K562 (cell line): ENCODE data around the gene ZNF302. TPM values are rescaled to one million over a fixed set of nuclear protein-coding genes. Genes with fewer than 3 reads are reported as not detected.

Source experiments
- ATAC-seq: fragments of 200-7000 bp; cut with Tn5 transposase; 3 replicates; pipeline ENCODE4 v1.9.1; 2020; ENCODE audit warnings: moderate library complexity
- BruUV-seq: library from RNA; stranded (reverse); fragments of 400-500 nt; replicated peaks from 2 replicates; lab custom pipeline; 2021; lab: Mats Ljungman, UMichigan
- CTCF ChIA-PET: fragments of 300-600 bp; formaldehyde crosslinking; extraction: SDS; loops from one replicate; lab custom pipeline; 2021; ENCODE audit warnings: low intra/inter-chr PET ratio; lab: Yijun Ruan, JAX
- POLR2A ChIA-PET: fragments of 300-600, 350-650 bp; sonication (Branson Sonifier 250); formaldehyde crosslinking; extraction: SDS; loops from one replicate; lab custom pipeline; 2021; ENCODE audit warnings: antibody characterized with exemption, inconsistent platforms; lab: Yijun Ruan, JAX
- DNase-seq, 4 experiments: peaks; one replicate each; pipeline versions ENCODE4 v3.0.0 to v3.0.0-alpha.2; 2011 to 2018; ENCODE audit warnings: low spot score in 3 of 4, mixed read lengths in 3 of 4; ENCODE audit errors: extremely low read depth in 1 of 4
- FAIRE-seq: peaks from 2 replicates; lab custom pipeline; 2011; peaks lifted over from hg19 to GRCh38; lab: Jason Lieb, UNC
- H2AFZ ChIP-seq: 2 replicates; pipeline ENCODE4 v1.6.0; 2011; ENCODE audit warnings: low read depth, low read length, control low read depth, inconsistent platforms
- H3K27ac ChIP-seq: fragments of 200-600 bp; 3 replicates; pipeline ENCODE4 v1.8.0; 2011; ENCODE audit warnings: low read depth, mild to moderate bottlenecking, control low read depth, inconsistent platforms, low read length, moderate library complexity, mixed read lengths; ENCODE audit errors: extremely low read depth
- H3K27me3 ChIP-seq, 2 experiments: fragments of 300-600 bp in 1 of 2; 2 replicates in 1 of 2; 3 replicates in 1 of 2; pipeline versions ENCODE4 v1.6.0 to v1.8.0; 2011; ENCODE audit warnings: inconsistent platforms in 2 of 2, low read length in 2 of 2, mild to moderate bottlenecking in 1 of 2, mixed read lengths in 1 of 2, moderate library complexity in 1 of 2; ENCODE audit not compliant: control insufficient read depth in 2 of 2, insufficient read depth in 2 of 2
- H3K36me3 ChIP-seq: fragments of 300-600 bp; 3 replicates; pipeline ENCODE4 v1.8.0; 2011; ENCODE audit warnings: mild to moderate bottlenecking, low read length, inconsistent platforms; ENCODE audit not compliant: control insufficient read depth, insufficient read depth
- H3K4me1 ChIP-seq, 2 experiments: fragments of 200-600 bp in 1 of 2; replicated peaks in 1 of 2; 2 replicates in 1 of 2; 3 replicates in 1 of 2; pipeline versions ENCODE4 v1.5.1 to v1.8.0; 2011; ENCODE audit warnings: inconsistent platforms in 2 of 2, low read length in 2 of 2, mild to moderate bottlenecking in 1 of 2, mixed read lengths in 1 of 2, moderate library complexity in 1 of 2; ENCODE audit not compliant: control insufficient read depth in 2 of 2, insufficient read depth in 2 of 2
- H3K4me2 ChIP-seq: 2 replicates; pipeline ENCODE4 v1.6.1; 2011; ENCODE audit warnings: low read length, control low read depth, inconsistent platforms, mixed read lengths; ENCODE audit not compliant: insufficient read depth
- H3K4me3 ChIP-seq: fragments of 200-600 bp; sonication (generic), shearing (Covaris generic); 2 replicates; pipeline ENCODE4 v1.5.1; 2016; ENCODE audit warnings: control low read depth, inconsistent platforms
- H3K79me2 ChIP-seq: fragments of 200-600 bp; 3 replicates; pipeline ENCODE4 v1.8.0; 2011; ENCODE audit warnings: low read length, inconsistent platforms; ENCODE audit not compliant: control insufficient read depth, insufficient read depth
- H3K9ac ChIP-seq, 2 experiments: 2 replicates each; pipeline versions ENCODE4 v1.6.0 to v1.6.1; 2011; ENCODE audit warnings: low read depth in 2 of 2, low read length in 2 of 2, control low read depth in 1 of 2, inconsistent platforms in 1 of 2, mild to moderate bottlenecking in 1 of 2, mixed read lengths in 1 of 2; ENCODE audit not compliant: insufficient read depth in 1 of 2
- H3K9me1 ChIP-seq: one replicate; pipeline ENCODE4 v1.6.0; 2011; ENCODE audit warnings: inconsistent platforms, mild to moderate bottlenecking, low read length, moderate library complexity; ENCODE audit not compliant: control insufficient read depth, insufficient read depth
- H3K9me3 ChIP-seq: replicated peaks from 2 replicates; pipeline ENCODE4 v1.5.1; 2011; ENCODE audit warnings: low read depth, low read length, inconsistent platforms; ENCODE audit not compliant: control insufficient read depth, insufficient read depth
- H4K20me1 ChIP-seq: replicated peaks from 2 replicates; pipeline ENCODE4 v1.6.1; 2011; ENCODE audit warnings: low read length, inconsistent platforms, mixed read lengths; ENCODE audit not compliant: control insufficient read depth, insufficient read depth
- BDP1 ChIP-seq: IDR thresholded peaks from 3 replicates; pipeline ENCODE4 v1.6.1; 2011; ENCODE audit not compliant: insufficient read length, insufficient read depth
- FOXA3 ChIP-seq, 2 experiments: fragments of 450-650 bp in 1 of 2; sonication (generic) in 1 of 2; formaldehyde crosslinking; IDR thresholded peaks in 1 of 2; conservative IDR thresholded peaks in 1 of 2; 2 replicates each; pipeline versions ENCODE4 v1.4.0 to v1.8.0; 2020 to 2022; ENCODE audit warnings: mild to moderate bottlenecking in 2 of 2, missing genetic modification reagents in 1 of 2
- PTRF ChIP-seq: fragments of 450-650 bp; IDR thresholded peaks from 2 replicates; pipeline ENCODE4 v1.6.1; 2016; ENCODE audit warnings: mild to moderate bottlenecking, missing genetic modification characterization, missing compliant biosample characterization
- WGBS: fragments of 100-300 bp; shearing (Covaris generic); methylation state at CpG from one replicate; pipeline ENCODE4 v1.1.6; 2016; ENCODE audit warnings: low coverage, mixed read lengths; ENCODE audit not compliant: insufficient coverage; ENCODE audit errors: missing lambda C conversion rate; 5-methylcytosine and 5-hydroxymethylcytosine counted together
- in situ Hi-C: fragments of 300-500 bp; cut with MboI; formaldehyde crosslinking; loops from 4 replicates; pipeline ENCODE4 v1.15.0; 2018; ENCODE audit warnings: inconsistent platforms, mixed read lengths
- intact Hi-C: fragments of 100-400 bp; cut with micrococcal nuclease; formaldehyde crosslinking; loops from 2 replicates; pipeline ENCODE4 v1.14.2; 2022
- polyA plus RNA-seq, 8 experiments: library from polyadenylated mRNA; depleted of rRNA in 4 of 8; stranded (reverse) in 5 of 8; unstranded in 3 of 8; fragments of >200 nt; fragmentation: Nextera tagmentation in 2 of 8; fragmentation: Illumina TruSeq in 1 of 8; extraction: Ambion mirVana in 2 of 8; extraction: Trizol in 1 of 8; gene quantifications; 2 replicates each; pipeline versions ENCODE4 v1.2.1 to v1.2.3, GENCODE V29; 2011 to 2014; ENCODE audit warnings: inconsistent platforms in 1 of 8, missing spikeins in 1 of 8
- total RNA-seq, 7 experiments: library from RNA; depleted of rRNA in 6 of 7; stranded (reverse); fragments of >200 nt in 6 of 7; fragmentation: Illumina TruSeq in 2 of 7; extraction: Trizol in 2 of 7; gene quantifications; 2 replicates each; pipeline versions ENCODE4 v1.2.1 to v1.2.3, GENCODE V29; 2011 to 2021; ENCODE audit warnings: low replicate concordance in 1 of 7

ZNF302 gene
- total and polyA plus RNA-seq, 9 of the 15 experiments (the other 6 are each of a cell fraction or from before 2014, with no cell fraction given) = 0.08 to 1.0 (median 0.27) TPM; not detected in 1

DNA sequence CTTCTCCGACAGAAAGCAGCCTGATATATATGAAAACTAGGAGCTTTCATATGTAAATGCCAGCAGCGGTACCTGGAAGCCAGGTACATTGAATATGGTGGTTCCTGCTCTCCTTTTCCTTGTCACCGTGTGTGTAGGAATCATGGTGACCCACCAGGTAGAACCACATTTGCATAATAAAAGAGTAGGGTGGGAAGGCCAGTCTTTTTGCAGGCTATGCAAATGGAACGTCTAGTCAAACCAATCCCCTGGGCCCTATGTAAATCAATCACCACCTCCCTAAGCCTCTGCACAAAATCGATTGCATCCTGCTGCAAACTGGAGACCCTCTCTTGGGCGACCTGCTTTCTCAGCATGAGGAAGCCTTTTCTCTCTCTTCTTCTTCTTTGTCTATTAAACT, 34.4 kb downstream of the ZNF302 start:
- Histone ChIP-seq H3K79me2 (no peaks in the 10 kb centered on the region), H3K4me2 (no peak overlapping the region), H4K20me1 (no peaks in the 10 kb centered on the region), H3K9me3 (peaks cover 2% of the 10 kb centered on the region; the same call in 1 of the 2 replicates), H3K27me3 (0 out of 5 replicates have a peak, but pooled peaks cover 0 to 4% of the 10 kb centered on the region in 2 experiments), H3K4me1 (peaks cover 0 to 4% of the 10 kb centered on the region in 2 experiments; a peak in 2 of 5 replicates), H3K4me3 (no peak overlapping the region), H3K9ac (no peak overlapping the region), H3K9me1 (no peaks in the 10 kb centered on the region), H3K27ac (no peak overlapping the region), H2AFZ (no peak overlapping the region), H3K36me3 (no peaks in the 10 kb centered on the region)
- ATAC-seq = no peak
- in situ Hi-C loops = loop anchor here (5.0 to 25.0 kb wide), 2 partner anchors 75 to 1275 kb away; no protein-coding TSS in a partner anchor
- intact Hi-C loops = loop anchor here (1.0 kb wide), 2 partner anchors 73 to 156 kb away; no protein-coding TSS in a partner anchor
- FAIRE-seq = no peak
- 2% methylated on average over 4 of the region's 6 CpGs for WGBS
- CTCF ChIA-PET = interaction anchor here (2.1 to 3.2 kb wide), 2 partner anchors 72 to 934 kb away, joined by 14 to 29 read pairs; no protein-coding TSS in a partner anchor
- no peak for TF ChIP-seq FOXA3 (CRISPR knock-in tag; conservative IDR thresholded peaks at IDR 0.05 in 1 of 2, IDR thresholded peaks at IDR 0.05 in 1 of 2)
- TF ChIP-seq BDP1 = no peak
- no peak for TF ChIP-seq PTRF (tag)
- no peak for DNase-seq
- POLR2A ChIA-PET = interaction anchor here (0.6 to 1.6 kb wide), 2 partner anchors 20 to 900 kb away, joined by 3 to 4 read pairs; no protein-coding TSS in a partner anchor
- BruUV-seq = no TSS peak
